Stomach (tissue), 9 donors: ENCODE results near the gene SCP2. TPM values are rescaled to one million over a fixed set of nuclear protein-coding genes. Genes with fewer than 3 reads are reported as not detected.

Source experiments
- DNase-seq, 2 donors: peaks; one replicate each; pipeline versions ENCODE4 v3.0.0 to v3.0.0-alpha.2; 2013 to 2019
- H3K27ac ChIP-seq, 5 donors: fragments of 200-600 bp in 4 of 5; sonication (generic) in 4 of 5; one replicate each; pipeline ENCODE4 v1.5.1; 2013 to 2019; ENCODE audit warnings: mild to moderate bottlenecking in 1 of 5, moderate library complexity in 1 of 5
- H3K27me3 ChIP-seq, 3 donors: fragments of 200-600 bp; sonication (generic); one replicate each; pipeline ENCODE4 v1.5.1; 2017 to 2019; ENCODE audit warnings: mixed run types in 1 of 3
- H3K36me3 ChIP-seq, 4 donors: fragments of 200-600 bp; sonication (generic); 1 replicate in 3 of 4; 2 replicates in 1 of 4; pipeline ENCODE4 v1.5.1; 2016 to 2019
- H3K4me1 ChIP-seq, 4 donors: fragments of 200-600 bp; sonication (generic); one replicate each; pipeline ENCODE4 v1.5.1; 2016 to 2019
- H3K4me3 ChIP-seq, 4 donors: fragments of 200-600 bp; sonication (generic) in 3 of 4; one replicate each; pipeline ENCODE4 v1.5.1; 2016 to 2019; ENCODE audit warnings: mild to moderate bottlenecking in 1 of 4
- H3K9me3 ChIP-seq, 4 donors: fragments of 200-600 bp; sonication (generic); one replicate each; pipeline ENCODE4 v1.5.1; 2016 to 2019
- EP300 ChIP-seq: sonication (generic); formaldehyde crosslinking; IDR thresholded peaks from one replicate; pipeline ENCODE4 v1.6.1; 2017; ENCODE audit warnings: antibody characterized with exemption
- POLR2A ChIP-seq, 4 donors: fragments of 450-650 bp; IDR thresholded peaks; one replicate each; pipeline ENCODE4 v1.6.1; 2016; ENCODE audit warnings: antibody characterized with exemption in 4 of 4, control low read depth in 2 of 4, mild to moderate bottlenecking in 1 of 4, moderate library complexity in 1 of 4
- POLR2AphosphoS5 ChIP-seq, 3 donors: sonication (generic); formaldehyde crosslinking; IDR thresholded peaks; one replicate each; pipeline ENCODE4 v1.6.1; 2016; ENCODE audit warnings: antibody characterized with exemption in 3 of 3
- WGBS, 5 donors: extraction: QIAGEN DNeasy Blood & Tissue Kit in 3 of 5; methylation state at CpG; one replicate each; pipeline versions ENCODE4 v1.1.5 to v1.1.7; 2013 to 2018; 5-methylcytosine and 5-hydroxymethylcytosine counted together
- intact Hi-C: fragments of 100-400 bp; cut with DNase I; formaldehyde crosslinking; loops from one replicate; pipeline ENCODE4 v1.15.1; 2023; ENCODE audit warnings: low total_unique reads
- polyA plus RNA-seq, 3 donors: library from polyadenylated mRNA; stranded (reverse); fragments of 200-250 nt; gene quantifications; one replicate each; pipeline ENCODE4 v1.2.3, GENCODE V29; 2013
- total RNA-seq, 5 donors: library from RNA; depleted of rRNA; stranded (reverse); fragments of >200 nt; gene quantifications; one replicate each; pipeline versions ENCODE4 v1.1.0 to v1.2.3, GENCODE V29; 2014 to 2016
- TF ChIP-seq, protein P1 (sequence below), 7 experiments: fragments of 450-650 bp in 4 of 7; fragments of 200-600 bp in 3 of 7; sonication (generic) in 3 of 7; IDR thresholded peaks; one replicate each; pipeline ENCODE4 v1.5.1; 2016 to 2019; ENCODE audit warnings: antibody characterized with exemption in 7 of 7, control low read depth in 2 of 7, mild to moderate bottlenecking in 1 of 7
- donor health status: healthy with polysubstance abuse.
- donor health status: Bipolar disorder and iron deficiency.
- donor health status: healthy.

Gene SCP2
- total and polyA plus RNA-seq, 8 donors = 45.1 to 347 (median 97.0) TPM

DNA sequence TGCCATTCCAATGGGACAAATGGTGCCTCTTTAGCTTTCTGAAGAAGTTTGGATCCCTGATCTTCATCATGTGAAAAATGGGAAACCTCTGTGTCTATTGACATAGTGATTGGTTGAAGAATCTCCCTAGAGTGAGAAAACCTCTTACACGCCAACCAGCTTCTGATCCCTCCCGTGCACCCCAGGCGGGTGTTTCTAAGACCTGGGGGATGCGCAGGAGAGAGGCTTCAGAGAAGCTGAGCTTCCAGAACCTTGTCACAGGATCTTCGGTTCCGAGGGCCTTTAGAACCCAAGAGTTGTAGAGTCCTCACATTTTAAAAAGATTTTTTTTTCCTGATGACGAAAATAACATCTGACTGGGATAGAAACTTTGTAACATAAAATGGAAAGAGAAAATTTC is 146.2 kb downstream of the SCP2 start:
- Histone ChIP-seq H3K36me3 (peaks cover 0 to 39% (median 21%) of the 10 kb centered on the region in 4 donors), H3K27ac (peak overlapping the region in 1 of 5 donors; percentile 52), H3K27me3 (no peaks in the 10 kb centered on the region), H3K4me3 (no peak overlapping the region), H3K9me3 (no peaks in the 10 kb centered on the region), H3K4me1 (no peaks in the 10 kb centered on the region)
- TF ChIP-seq, protein P1, sequence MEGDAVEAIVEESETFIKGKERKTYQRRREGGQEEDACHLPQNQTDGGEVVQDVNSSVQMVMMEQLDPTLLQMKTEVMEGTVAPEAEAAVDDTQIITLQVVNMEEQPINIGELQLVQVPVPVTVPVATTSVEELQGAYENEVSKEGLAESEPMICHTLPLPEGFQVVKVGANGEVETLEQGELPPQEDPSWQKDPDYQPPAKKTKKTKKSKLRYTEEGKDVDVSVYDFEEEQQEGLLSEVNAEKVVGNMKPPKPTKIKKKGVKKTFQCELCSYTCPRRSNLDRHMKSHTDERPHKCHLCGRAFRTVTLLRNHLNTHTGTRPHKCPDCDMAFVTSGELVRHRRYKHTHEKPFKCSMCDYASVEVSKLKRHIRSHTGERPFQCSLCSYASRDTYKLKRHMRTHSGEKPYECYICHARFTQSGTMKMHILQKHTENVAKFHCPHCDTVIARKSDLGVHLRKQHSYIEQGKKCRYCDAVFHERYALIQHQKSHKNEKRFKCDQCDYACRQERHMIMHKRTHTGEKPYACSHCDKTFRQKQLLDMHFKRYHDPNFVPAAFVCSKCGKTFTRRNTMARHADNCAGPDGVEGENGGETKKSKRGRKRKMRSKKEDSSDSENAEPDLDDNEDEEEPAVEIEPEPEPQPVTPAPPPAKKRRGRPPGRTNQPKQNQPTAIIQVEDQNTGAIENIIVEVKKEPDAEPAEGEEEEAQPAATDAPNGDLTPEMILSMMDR (IDR thresholded peaks at IDR 0.05) = no peak
- TF ChIP-seq POLR2AphosphoS5 (IDR thresholded peaks at IDR 0.05) = no peak
- no peak for TF ChIP-seq POLR2A (IDR thresholded peaks at IDR 0.05)
- TF ChIP-seq EP300 = no peak
- intact Hi-C loops = no loop called here
- WGBS, 5 donors = 93 to 97% (median 96%) methylated on average over 7 of the region's 7 CpGs
- no peak for DNase-seq

DNA sequence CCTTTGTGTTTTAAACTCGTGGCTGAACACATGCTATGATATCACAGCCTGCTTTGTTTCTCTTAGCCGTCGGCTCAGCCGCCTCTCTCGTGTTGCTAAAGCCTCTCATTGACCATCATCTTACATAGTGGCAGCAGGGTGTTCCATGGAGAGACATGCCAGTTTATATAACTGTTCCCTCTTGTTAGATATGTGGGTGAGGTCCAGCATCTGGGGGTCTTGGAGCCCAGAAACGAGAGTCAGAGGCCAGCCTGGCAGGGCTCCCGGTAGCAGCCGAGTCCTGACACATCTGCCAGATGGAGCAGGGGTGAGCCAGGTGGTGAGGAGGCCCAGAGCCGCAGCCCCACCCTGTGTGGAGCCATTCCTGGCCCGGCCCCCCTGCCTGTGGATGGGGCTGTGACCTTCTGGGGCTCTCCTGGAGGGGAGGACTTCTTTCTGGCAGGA is 146.8 kb downstream of the SCP2 start:
- TF ChIP-seq POLR2AphosphoS5 (IDR thresholded peaks at IDR 0.05) = no peak
- TF ChIP-seq, protein P1 (IDR thresholded peaks at IDR 0.05) = no peak
- TF ChIP-seq POLR2A (IDR thresholded peaks at IDR 0.05) = no peak
- no peak for TF ChIP-seq EP300
- no peaks in the 10 kb centered on the region for H3K27me3 ChIP-seq
- H3K9me3 ChIP-seq = no peaks in the 10 kb centered on the region
- H3K27ac ChIP-seq = peak overlapping the region in 1 of 5 donors; percentile 52
- H3K4me1 ChIP-seq = no peaks in the 10 kb centered on the region
- no peak overlapping the region for H3K4me3 ChIP-seq
- intact Hi-C loops = no loop called here
- 63 to 75% (median 72%) methylated on average over 6 to 10 of the region's 10 CpGs for WGBS, 5 donors
- peak; percentile 22 to 44 for DNase-seq
- H3K36me3 ChIP-seq = peaks cover 4 to 45% (median 27%) of the 10 kb centered on the region in 4 donors

DNA sequence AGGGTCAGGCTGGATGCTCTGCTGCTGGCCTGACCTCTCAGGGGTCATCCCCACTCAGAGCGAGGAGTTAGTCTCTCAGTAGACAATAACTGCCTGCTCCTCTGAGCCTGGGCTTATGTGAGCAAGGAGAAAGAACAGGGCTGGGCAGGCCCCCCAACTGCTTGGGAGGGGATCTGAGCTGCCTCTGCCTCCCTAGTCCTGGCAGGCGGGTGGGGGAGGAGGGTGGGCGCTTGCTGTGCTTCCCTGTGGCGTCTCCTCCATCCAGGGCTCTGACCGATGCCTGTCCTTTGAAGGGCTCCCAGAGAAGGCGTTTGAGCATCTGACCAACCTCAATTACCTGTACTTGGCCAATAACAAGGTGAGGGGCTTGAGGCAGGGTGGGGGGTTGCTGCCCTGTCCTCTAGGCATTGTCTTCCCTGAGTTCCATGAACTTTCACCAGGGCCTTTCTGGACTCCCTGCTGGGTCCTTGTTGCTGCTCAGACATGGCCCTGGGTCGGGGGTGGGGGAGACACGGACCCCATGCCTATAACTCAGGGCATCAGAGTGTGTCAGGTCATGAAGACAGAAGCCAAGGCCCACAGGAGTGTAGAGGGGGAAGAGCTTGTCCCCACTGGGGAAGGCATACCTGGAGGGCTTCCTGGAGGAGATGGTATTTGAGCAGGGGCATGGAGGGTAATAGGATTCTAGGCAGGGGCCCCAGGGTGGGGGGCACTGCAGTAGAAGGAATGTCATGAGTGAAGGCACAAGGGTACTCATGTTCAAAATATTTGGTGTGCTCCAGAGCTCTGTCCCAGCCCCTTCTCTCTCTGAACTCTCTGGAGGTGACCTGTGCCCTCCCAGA is 147.5 kb downstream of the SCP2 start:
- Histone ChIP-seq H3K9me3 (no peaks in the 10 kb centered on the region), H3K36me3 (peaks cover 7 to 52% (median 31%) of the 10 kb centered on the region in 4 donors), H3K4me3 (no peak overlapping the region), H3K27ac (peak overlapping the region in 1 of 5 donors; percentile 52), H3K27me3 (no peaks in the 10 kb centered on the region), H3K4me1 (no peaks in the 10 kb centered on the region)
- 89 to 95% (median 90%) methylated on average over 6 to 8 of the region's 8 CpGs for whole genome bisulfite sequencing, 5 donors
- TF ChIP-seq, protein P1 (IDR thresholded peaks at IDR 0.05) = no peak
- no peak for TF ChIP-seq EP300
- DNase-seq = peak in 1 of 2 donors; percentile 15
- intact Hi-C loops = no loop called here

DNA sequence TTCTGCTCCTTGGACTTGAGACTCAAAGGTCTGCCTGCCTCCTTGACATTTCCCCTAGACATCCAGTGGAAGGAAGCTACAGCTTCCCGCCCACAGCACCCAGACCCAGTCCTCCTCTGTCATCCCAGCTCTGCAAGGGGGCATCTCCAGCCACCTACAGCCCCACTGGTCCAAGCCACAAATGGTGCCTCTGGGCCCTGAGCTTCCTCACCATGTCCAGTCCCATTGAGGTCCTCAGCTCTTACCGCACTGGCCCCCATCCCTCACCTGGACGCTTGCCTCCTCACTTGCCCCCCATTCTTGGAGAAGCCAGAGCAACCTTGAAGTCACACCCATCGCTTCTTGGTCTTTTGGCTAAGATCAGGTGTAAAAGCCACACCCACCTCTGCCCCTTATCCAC is 148.1 kb downstream of the SCP2 start:
- DNase-seq = no peak
- Histone ChIP-seq H3K27ac (peak overlapping the region in 1 of 5 donors; percentile 52), H3K4me1 (no peaks in the 10 kb centered on the region), H3K4me3 (no peak overlapping the region), H3K9me3 (no peaks in the 10 kb centered on the region), H3K27me3 (no peaks in the 10 kb centered on the region), H3K36me3 (peaks cover 7 to 50% (median 29%) of the 10 kb centered on the region in 4 donors)
- intact Hi-C loops = no loop called here
- 95 to 99% (median 97%) methylated on average over 4 of the region's 4 CpGs for WGBS, 5 donors
- TF ChIP-seq POLR2AphosphoS5 (IDR thresholded peaks at IDR 0.05) = no peak
- TF ChIP-seq EP300 = no peak
- TF ChIP-seq POLR2A (IDR thresholded peaks at IDR 0.05) = no peak
- TF ChIP-seq, protein P1 (IDR thresholded peaks at IDR 0.05) = no peak
